HFFc6 (cell line): ENCODE measurements around the gene MYBPC1. TPM values are rescaled to one million over a fixed set of nuclear protein-coding genes. Genes with fewer than 3 reads are reported as not detected.

Source experiments
- DNase-seq: peaks from one replicate; pipeline ENCODE4 v3.0.0-alpha.2; 2018
- H3K27ac Mint-ChIP-seq: 2 replicates; pipeline ENCODE4 v1.8.0; 2020; ENCODE audit warnings: mild to moderate bottlenecking, mixed read lengths
- H3K27me3 Mint-ChIP-seq: 2 replicates; pipeline ENCODE4 v1.8.0; 2021; ENCODE audit warnings: mild to moderate bottlenecking, moderate library complexity, mixed read lengths; ENCODE audit not compliant: insufficient read depth
- H3K36me3 Mint-ChIP-seq: 2 replicates; pipeline ENCODE4 v1.8.0; 2021; ENCODE audit warnings: low read depth, mixed read lengths
- H3K4me1 Mint-ChIP-seq: 2 replicates; pipeline ENCODE4 v1.8.0; 2020; ENCODE audit warnings: low read depth, mixed read lengths
- H3K4me3 Mint-ChIP-seq: 2 replicates; pipeline ENCODE4 v1.8.0; 2020; ENCODE audit warnings: mild to moderate bottlenecking, moderate library complexity, mixed read lengths
- H3K9me3 Mint-ChIP-seq: 2 replicates; pipeline ENCODE4 v1.8.0; 2020; ENCODE audit warnings: mild to moderate bottlenecking, mixed read lengths
- CTCF ChIP-seq: fragments of 200-600 bp; sonication (generic); IDR thresholded peaks from 2 replicates; pipeline ENCODE4 v1.5.0; 2021; ENCODE audit warnings: antibody characterized with exemption, mild to moderate bottlenecking
- total RNA-seq, 6 experiments: library from RNA; stranded (reverse); fragmentation: NEBNext Ultra II Directional; extraction: Animal tissue kit (Norgen Biotek cat#: 25700); gene quantifications; 2 replicates in 1 of 6; 3 replicates in 5 of 6; pipeline ENCODE4 v1.2.3, GENCODE V29; 2021

Gene MYBPC1
- total RNA-seq, 6 experiments from 2014 or later = not detected

- no peak for TF ChIP-seq CTCF
- Mint-ChIP-seq H3K36me3 (no peaks in the 10 kb centered on the region), H3K27ac (no peak overlapping the region), H3K4me1 (peaks cover 16% of the 10 kb centered on the region), H3K4me3 (no peak overlapping the region), H3K9me3 (peaks cover 5% of the 10 kb centered on the region; the same call in 1 of the 2 replicates), H3K27me3 (peaks cover 3% of the 10 kb centered on the region)
- no peak for DNase-seq
These were observed 96.8 kb downstream of the MYBPC1 start for GRCh38 chr12:101691503-101692096.

- peaks cover 31% of the 10 kb centered on the region for H3K4me1 Mint-ChIP-seq
- no peak overlapping the region for H3K27ac Mint-ChIP-seq
- no peak for TF ChIP-seq CTCF
- DNase-seq = no peak
- H3K27me3 Mint-ChIP-seq = peaks cover 3% of the 10 kb centered on the region; the same call in 1 of the 2 replicates
- peaks cover 5% of the 10 kb centered on the region; the same call in 1 of the 2 replicates for H3K9me3 Mint-ChIP-seq
- H3K4me3 Mint-ChIP-seq = no peak overlapping the region
- H3K36me3 Mint-ChIP-seq = no peaks in the 10 kb centered on the region
These were observed 99.6 kb downstream of the MYBPC1 start for GRCh38 chr12:101694297-101694848.

- Mint-ChIP-seq H3K27me3 (peaks cover 3% of the 10 kb centered on the region; the same call in 1 of the 2 replicates), H3K27ac (no peak overlapping the region), H3K4me3 (no peak overlapping the region), H3K4me1 (peaks cover 37% of the 10 kb centered on the region), H3K36me3 (no peaks in the 10 kb centered on the region), H3K9me3 (peaks cover 5% of the 10 kb centered on the region; the same call in 1 of the 2 replicates)
- TF ChIP-seq CTCF = no peak
- no peak for DNase-seq
These were observed 100.2 kb downstream of the MYBPC1 start for GRCh38 chr12:101694986-101695385.

GRCh38 chr12:101695706-101696105, 100.9 kb downstream of the MYBPC1 start:
- peak; percentile 44 for DNase-seq
- TF ChIP-seq CTCF = no peak
- peaks cover 44% of the 10 kb centered on the region for H3K4me1 Mint-ChIP-seq
- no peak overlapping the region for H3K27ac Mint-ChIP-seq
- H3K4me3 Mint-ChIP-seq = no peak overlapping the region; the same call in 1 of the 2 replicates
- peaks cover 3% of the 10 kb centered on the region; the same call in 1 of the 2 replicates for H3K27me3 Mint-ChIP-seq
- peaks cover 5% of the 10 kb centered on the region; the same call in 1 of the 2 replicates for H3K9me3 Mint-ChIP-seq
- no peaks in the 10 kb centered on the region for H3K36me3 Mint-ChIP-seq

GRCh38 chr12:101696251-101697196, 101.8 kb downstream of the MYBPC1 start:
- Mint-ChIP-seq H3K9me3 (peaks cover 5% of the 10 kb centered on the region; the same call in 1 of the 2 replicates), H3K27me3 (no peaks in the 10 kb centered on the region; the same call in 1 of the 2 replicates), H3K36me3 (no peaks in the 10 kb centered on the region), H3K4me3 (peak overlapping the region; percentile 87), H3K27ac (peak overlapping the region; percentile 54), H3K4me1 (peaks cover 46% of the 10 kb centered on the region)
- no peak for DNase-seq
- TF ChIP-seq CTCF = no peak
